Suppressor macrophage (primary cell): Measurements from ENCODE around the gene MT3.
A peak's percentile ranks its signal among the peaks of the same experiment; 100 is the strongest.
"Not testable (repeated sequence)": the region's sequence is repeated elsewhere in the genome, so short reads cannot be mapped to it uniquely, and the experiment has no call there.

Experiments used
- DNase-seq, 4 experiments: peaks; one replicate each; pipeline ENCODE4 v3.0.0-alpha.2; 2020 to 2022

Gene MT3

DNA sequence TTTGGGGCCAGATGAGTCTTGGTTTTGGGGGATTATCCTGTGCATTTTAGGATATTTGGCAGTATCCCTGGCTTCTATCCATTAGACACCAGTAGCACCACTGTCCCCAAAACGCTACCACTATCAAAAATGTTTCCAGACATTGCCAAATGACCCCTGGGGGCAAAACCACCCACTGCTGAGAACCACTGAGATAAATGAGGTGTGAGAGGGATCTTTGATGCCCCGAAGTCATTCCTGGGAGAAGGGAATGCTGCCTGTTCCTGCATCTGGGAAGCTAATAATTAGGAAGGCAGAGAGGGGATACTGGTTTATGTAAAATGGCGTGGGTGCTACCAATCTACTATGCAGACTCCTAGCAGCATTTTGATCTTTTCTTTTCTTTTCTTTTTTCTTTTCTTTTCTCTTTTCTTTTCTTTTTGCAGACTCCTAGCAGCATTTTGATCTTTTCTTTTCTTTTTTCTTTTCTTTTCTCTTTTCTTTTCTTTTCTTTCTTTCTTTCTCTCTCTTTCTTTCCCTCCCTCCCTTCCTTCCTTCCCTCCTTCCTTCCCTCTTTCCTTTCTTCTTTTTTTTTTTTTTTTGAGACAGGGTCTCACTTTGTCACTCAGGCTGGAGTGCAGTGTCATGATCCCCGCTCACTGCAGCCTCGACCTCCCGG lies 8.8 kb upstream of the MT3 start:
- no peak for DNase-seq

DNA sequence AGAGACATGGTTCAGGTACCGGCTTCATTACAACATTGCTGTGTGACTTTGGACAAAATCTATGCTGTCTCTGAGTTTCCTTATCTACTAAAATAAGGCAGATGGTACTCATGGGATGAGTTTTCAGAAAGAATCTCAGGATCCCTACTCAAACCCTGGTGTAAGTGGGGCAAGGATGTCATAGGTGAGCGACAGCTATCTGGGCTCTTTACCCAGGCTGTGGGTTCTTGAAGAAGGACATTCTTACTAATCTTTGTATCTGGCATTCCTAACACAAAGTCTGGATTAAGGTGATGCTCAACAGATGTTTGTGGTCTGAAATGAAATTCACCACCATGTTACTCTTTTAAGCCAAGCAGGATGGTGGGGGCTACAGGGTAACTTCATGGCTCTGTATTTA lies 6.4 kb upstream of the MT3 start:
- DNase-seq: not testable (repeated sequence)

- no peak for DNase-seq
These were observed 5.8 kb upstream of the MT3 start for GRCh38 chr16:56583351-56584168.

DNA sequence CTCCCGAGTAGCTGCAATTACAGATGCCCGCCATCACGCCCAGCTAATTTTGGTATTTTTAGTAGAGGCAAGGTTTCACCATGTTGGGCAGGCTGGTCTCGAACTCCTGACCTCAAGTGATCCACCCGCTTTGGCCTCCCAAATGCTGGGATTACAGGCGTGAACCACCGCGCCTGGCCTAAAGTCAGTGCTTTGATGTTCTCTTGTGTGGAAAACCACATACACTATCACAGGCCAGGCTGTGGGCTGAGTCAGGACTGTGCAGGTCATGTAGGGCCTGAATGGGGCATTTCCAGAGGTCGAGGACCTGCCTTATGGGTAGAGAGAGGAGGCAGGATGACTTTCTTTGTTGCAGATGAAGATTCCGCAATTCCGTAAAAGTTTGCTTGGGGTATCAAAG lies 5.1 kb upstream of the MT3 start:
- DNase-seq: no peak

DNA sequence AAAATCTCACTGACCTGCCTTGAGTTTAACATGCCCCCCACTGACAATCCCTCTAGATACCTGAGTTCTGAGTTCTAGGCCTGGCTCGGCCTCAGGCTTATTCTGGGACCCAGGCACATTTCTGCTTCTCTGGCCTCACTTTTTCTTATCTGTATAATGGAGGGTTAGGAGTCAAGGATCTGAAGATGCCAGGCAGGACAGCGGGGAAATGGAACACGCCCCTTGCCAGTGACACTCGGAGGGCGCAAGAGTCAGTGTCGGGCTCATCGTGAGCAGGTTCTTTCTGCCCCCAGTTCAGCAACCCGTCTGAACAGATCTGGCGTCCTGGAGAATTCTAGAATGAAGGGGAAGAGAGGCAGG lies 567 bp upstream of the MT3 start:
- DNase-seq: no peak

DNA sequence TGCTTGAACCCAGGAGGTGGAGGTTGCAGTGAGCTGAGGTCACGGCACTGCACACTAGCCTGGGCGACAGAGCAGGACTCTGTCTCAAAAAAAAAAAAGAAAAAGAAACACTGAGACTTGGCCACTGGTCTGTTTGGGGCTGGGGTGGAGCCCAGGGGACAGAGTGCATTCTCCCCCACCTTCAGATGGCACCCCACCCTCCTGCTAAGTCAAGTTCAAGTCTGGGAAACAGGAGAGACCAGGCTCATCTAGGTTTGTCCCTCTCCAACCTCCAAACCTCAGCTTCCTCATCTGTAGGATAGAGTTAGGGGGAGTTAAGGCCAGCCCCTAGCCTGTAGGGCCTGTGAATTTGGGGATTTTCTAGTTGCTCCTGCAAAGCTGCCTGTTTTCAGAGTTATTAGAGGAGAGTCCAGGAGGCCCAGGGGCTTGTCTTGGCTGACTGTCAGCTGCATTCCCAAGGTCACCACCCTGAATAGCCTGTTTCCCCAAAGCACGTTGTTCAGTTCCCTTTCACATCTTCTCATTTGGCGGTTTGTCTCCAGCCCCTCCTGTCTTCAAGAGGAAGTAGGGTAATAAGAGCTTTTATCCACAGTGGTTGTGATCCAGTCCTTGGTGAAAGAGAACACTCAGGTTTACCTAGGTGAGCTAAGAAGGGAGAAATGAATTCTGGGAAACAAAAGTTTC lies 2.2 kb downstream of the MT3 start:
- DNase-seq: peak; percentile 38 to 70 (median 62)

DNA sequence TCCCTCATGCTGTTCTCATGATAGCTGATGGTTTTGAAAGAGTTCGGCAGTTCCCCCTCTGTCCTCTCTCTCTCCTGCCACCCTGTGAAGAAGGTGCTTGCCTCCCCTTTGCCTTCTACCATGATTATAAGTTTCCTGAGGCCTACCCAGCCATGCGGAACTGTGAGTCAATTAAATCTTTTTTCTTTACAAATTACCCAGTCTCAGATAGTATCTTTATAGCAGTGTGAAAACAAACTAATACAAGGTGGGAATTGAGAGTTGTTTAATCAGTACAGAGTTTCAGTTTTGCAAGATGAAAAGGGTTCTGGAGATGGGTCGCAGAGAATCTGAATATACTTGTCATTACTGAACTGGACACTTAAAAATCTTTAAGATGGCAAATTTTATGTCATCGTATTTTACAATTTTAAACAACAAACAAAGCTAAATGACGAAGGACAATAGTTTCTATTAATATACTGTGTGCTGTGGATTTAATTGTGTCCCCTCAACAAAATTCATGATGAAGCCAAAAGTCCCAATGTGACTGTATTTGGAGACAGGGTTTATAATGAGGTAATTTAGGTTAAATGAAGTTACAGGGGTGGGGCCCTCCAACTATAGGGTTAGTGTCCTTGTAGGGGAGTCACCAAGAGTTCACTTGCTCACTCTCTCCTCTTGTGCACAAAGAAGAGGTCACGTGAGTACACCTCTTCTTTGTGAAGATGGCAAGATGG lies 4.4 kb downstream of the MT3 start:
- no peak for DNase-seq

GRCh38 chr16:56594292-56594619 lies 4.9 kb downstream of the MT3 start:
- DNase-seq: no peak

DNA sequence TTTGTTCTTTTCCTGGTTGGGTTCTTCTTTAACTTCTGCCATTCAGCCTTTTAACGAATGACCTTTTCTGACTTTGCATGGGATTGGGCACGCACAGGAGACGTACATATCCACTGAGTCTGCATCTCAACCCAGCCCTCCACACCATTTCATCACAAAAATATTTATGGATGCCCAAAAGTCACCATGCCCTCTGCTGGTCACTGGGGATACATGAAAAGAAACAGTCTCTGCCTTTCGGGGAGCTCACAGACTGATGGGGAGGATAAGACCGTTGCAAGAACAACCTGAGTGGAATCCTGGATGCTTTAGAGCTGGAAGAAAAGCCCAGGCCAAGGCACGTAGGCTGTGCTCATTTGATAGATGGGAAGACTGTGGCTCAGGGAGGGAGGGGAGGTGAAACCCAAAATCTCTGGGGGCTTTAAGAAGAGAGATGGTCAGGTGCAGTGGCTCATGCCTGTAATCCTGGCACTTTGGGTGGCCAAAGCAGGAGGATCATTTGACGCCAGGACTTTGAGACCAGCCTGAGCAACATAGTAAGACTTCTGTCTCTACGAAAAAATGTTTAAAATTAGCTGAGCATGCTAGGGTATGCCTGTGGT lies 11.2 kb downstream of the MT3 start:
- DNase-seq: peak; percentile 62 to 79 (median 72)

DNA sequence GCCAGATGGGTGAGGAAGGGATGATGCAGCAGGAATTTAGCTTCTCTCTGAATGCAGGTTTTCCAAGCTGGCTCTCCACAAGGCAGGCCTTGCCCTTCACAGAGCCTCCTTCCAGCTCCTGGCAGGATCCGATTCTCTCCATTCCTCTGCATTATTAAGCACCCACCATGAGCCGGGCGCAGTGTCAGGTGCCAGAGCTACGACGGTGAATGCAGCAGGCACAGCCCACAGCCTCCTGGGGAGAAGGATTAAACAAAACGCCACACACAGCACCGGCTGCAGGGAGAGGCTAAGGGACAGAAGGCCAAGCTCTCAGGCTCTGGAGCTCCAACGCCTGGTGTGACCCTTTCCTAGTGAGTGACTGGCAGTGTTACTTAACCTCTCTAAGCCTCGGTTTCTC lies 12.0 kb downstream of the MT3 start:
- no peak for DNase-seq

DNA sequence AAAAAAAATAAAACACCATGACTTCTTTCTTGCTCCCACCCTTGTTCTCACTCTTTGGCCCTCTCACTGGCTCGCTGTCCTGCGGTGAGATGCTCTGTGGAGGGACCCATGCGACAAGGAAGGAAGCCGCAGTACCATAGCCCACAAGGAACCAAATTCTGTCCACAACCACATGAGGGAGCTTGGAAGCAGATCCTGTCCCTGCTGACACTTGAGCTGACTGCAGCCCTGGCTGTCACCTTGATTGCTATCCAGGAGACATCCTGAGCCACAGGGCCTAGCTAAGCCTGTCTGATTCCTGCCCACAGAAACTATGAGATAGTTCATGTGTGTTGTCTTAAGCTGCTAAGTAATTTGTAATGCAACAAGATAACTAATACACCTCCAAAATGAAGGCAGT lies 14.3 kb downstream of the MT3 start:
- DNase-seq: peak; percentile 47 to 74 (median 71)

DNA sequence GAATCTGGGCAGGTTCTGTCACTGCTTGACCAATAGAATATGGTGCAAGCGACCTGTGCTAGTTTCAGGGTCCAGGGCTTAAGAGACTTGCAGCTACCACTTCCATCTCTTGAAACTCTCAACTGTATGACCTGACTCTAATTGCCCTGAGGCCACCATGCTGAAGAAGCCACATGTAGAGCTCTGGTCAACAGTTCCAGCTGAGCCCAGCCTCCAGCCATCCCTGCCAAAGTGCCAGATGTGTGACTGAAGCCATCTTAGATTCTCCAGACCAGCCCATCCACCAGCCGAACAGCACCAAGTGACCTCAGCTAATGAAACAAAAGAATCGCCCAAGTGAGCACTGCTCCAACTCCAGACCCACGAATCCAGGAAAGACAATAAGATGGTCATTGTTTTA lies 15.6 kb downstream of the MT3 start:
- DNase-seq: no peak

GRCh38 chr16:56605475-56605874 lies 16.1 kb downstream of the MT3 start:
- no peak for DNase-seq

GRCh38 chr16:56606071-56606475 lies 16.7 kb downstream of the MT3 start:
- no peak for DNase-seq

DNA sequence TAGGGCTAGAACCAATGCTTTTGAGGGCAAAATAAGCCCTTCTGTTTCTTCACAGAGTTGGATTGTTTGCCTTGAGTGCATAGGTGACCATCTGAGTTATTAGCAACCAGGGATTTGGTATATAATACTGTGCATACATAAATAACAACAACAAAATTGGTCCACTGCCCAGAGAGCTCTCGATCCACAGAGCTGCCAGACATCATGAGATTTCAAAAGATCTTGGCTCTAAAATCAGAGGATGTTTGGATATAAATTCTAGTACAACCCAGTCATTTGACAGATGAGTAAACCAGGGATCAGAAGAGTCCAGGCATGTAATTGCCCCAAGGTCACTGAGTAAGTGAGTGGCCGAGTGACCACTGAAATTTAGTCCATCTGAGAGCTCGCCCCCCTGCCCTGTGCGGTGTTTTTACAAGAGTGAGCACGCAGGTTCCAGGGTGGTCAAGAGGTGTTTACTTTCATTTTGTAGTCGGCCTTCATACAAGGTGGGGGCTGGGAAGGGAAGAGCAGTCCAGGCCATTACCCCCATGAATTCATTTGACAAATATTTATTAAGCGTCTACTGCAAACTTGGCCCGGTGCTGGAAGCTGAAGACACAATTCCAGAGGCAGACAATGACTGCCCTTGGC lies 17.3 kb downstream of the MT3 start:
- no peak for DNase-seq

GRCh38 chr16:56607109-56607618 lies 17.8 kb downstream of the MT3 start:
- peak in 3 of 4 experiments; percentile 40 to 53 (median 49) for DNase-seq

GRCh38 chr16:56607675-56608042 lies 18.3 kb downstream of the MT3 start:
- DNase-seq: no peak

DNA sequence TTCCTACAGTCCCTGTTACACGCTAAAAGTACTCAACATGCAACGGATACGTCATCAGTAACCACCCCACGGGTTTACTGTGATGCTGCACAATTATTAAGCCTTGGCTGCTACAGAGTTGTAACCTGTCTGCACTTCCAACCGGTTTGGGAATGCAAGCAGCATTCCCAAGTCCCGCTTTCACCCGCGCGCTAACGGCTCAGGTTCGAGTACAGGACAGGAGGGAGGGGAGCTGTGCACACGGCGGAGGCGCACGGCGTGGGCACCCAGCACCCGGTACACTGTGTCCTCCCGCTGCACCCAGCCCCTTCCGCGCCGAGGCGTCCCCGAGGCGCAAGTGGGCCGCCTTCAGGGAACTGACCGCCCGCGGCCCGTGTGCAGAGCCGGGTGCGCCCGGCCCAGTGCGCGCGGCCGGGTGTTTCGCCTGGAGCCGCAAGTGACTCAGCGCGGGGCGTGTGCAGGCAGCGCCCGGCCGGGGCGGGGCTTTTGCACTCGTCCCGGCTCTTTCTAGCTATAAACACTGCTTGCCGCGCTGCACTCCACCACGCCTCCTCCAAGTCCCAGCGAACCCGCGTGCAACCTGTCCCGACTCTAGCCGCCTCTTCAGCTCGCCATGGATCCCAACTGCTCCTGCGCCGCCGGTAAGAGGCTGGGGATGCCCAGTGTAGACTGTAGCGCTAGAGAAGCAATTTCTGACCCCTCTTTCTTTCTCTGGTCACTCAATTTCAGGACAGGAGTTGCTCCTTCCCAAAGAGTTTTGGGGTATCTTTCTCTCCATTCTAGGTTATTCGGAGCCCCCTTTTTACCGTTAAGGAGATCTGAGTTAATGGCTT lies 18.9 kb downstream of the MT3 start, which contains the start of gene MT2A:
TSS of gene MT2A (plus strand) at position 542 of the 833 bp plus-strand sequence. CDS start at position 614, 72 bp downstream.
- peak; percentile 98 to 99 (median 98) for DNase-seq

GRCh38 chr16:56608876-56609462 lies 19.6 kb downstream of the MT3 start:
- DNase-seq: peak in 1 of 4 experiments; percentile 16

DNA sequence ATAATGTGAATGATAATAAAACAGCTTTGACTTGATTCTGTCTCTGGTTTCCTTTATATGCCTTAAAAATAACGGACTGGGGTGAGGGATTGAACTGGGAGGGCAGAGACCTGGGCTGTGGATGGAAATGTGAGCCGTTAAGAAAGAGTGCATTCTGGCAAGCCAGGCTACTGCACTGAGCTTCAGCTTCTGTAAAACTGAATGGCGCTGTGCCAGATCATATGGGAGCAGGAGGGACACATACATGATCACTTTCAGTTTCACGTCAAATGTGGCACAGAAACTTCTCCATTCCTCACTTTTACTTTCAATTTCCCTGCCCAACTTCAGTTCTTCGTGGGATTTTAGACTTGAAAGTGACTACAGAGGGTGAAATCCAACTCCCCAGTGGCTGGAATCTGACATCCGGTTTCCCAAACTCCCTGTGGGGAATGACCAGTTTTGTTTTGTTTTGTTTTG lies 20.2 kb downstream of the MT3 start:
- peak; percentile 93 to 99 (median 96) for DNase-seq
